K562 (cell line): ENCODE measurements around the gene SH3BP4. TPM values are rescaled to one million over a fixed set of nuclear protein-coding genes. Genes with fewer than 3 reads are reported as not detected.

Source experiments
- ATAC-seq: fragments of 200-7000 bp; cut with Tn5 transposase; 3 replicates; pipeline ENCODE4 v1.9.1; 2020; ENCODE audit warnings: moderate library complexity
- BruUV-seq: library from RNA; stranded (reverse); fragments of 400-500 nt; replicated peaks from 2 replicates; lab custom pipeline; 2021; lab: Mats Ljungman, UMichigan
- CTCF ChIA-PET: fragments of 300-600 bp; formaldehyde crosslinking; extraction: SDS; loops from one replicate; lab custom pipeline; 2021; ENCODE audit warnings: low intra/inter-chr PET ratio; lab: Yijun Ruan, JAX
- POLR2A ChIA-PET: fragments of 300-600, 350-650 bp; sonication (Branson Sonifier 250); formaldehyde crosslinking; extraction: SDS; loops from one replicate; lab custom pipeline; 2021; ENCODE audit warnings: antibody characterized with exemption, inconsistent platforms; lab: Yijun Ruan, JAX
- DNase-seq, 4 experiments: peaks; one replicate each; pipeline versions ENCODE4 v3.0.0 to v3.0.0-alpha.2; 2011 to 2018; ENCODE audit warnings: low spot score in 3 of 4, mixed read lengths in 3 of 4; ENCODE audit errors: extremely low read depth in 1 of 4
- FAIRE-seq: peaks from 2 replicates; lab custom pipeline; 2011; peaks lifted over from hg19 to GRCh38; lab: Jason Lieb, UNC
- H2AFZ ChIP-seq: 2 replicates; pipeline ENCODE4 v1.6.0; 2011; ENCODE audit warnings: low read depth, low read length, control low read depth, inconsistent platforms
- H3K27ac ChIP-seq: fragments of 200-600 bp; 3 replicates; pipeline ENCODE4 v1.8.0; 2011; ENCODE audit warnings: low read depth, mild to moderate bottlenecking, control low read depth, inconsistent platforms, low read length, moderate library complexity, mixed read lengths; ENCODE audit errors: extremely low read depth
- H3K27me3 ChIP-seq, 2 experiments: fragments of 300-600 bp in 1 of 2; 2 replicates in 1 of 2; 3 replicates in 1 of 2; pipeline versions ENCODE4 v1.6.0 to v1.8.0; 2011; ENCODE audit warnings: inconsistent platforms in 2 of 2, low read length in 2 of 2, mild to moderate bottlenecking in 1 of 2, mixed read lengths in 1 of 2, moderate library complexity in 1 of 2; ENCODE audit not compliant: control insufficient read depth in 2 of 2, insufficient read depth in 2 of 2
- H3K36me3 ChIP-seq: fragments of 300-600 bp; 3 replicates; pipeline ENCODE4 v1.8.0; 2011; ENCODE audit warnings: mild to moderate bottlenecking, low read length, inconsistent platforms; ENCODE audit not compliant: control insufficient read depth, insufficient read depth
- H3K4me1 ChIP-seq, 2 experiments: fragments of 200-600 bp in 1 of 2; replicated peaks in 1 of 2; 2 replicates in 1 of 2; 3 replicates in 1 of 2; pipeline versions ENCODE4 v1.5.1 to v1.8.0; 2011; ENCODE audit warnings: inconsistent platforms in 2 of 2, low read length in 2 of 2, mild to moderate bottlenecking in 1 of 2, mixed read lengths in 1 of 2, moderate library complexity in 1 of 2; ENCODE audit not compliant: control insufficient read depth in 2 of 2, insufficient read depth in 2 of 2
- H3K4me2 ChIP-seq: 2 replicates; pipeline ENCODE4 v1.6.1; 2011; ENCODE audit warnings: low read length, control low read depth, inconsistent platforms, mixed read lengths; ENCODE audit not compliant: insufficient read depth
- H3K4me3 ChIP-seq: fragments of 200-600 bp; sonication (generic), shearing (Covaris generic); 2 replicates; pipeline ENCODE4 v1.5.1; 2016; ENCODE audit warnings: control low read depth, inconsistent platforms
- H3K79me2 ChIP-seq: fragments of 200-600 bp; 3 replicates; pipeline ENCODE4 v1.8.0; 2011; ENCODE audit warnings: low read length, inconsistent platforms; ENCODE audit not compliant: control insufficient read depth, insufficient read depth
- H3K9ac ChIP-seq, 2 experiments: 2 replicates each; pipeline versions ENCODE4 v1.6.0 to v1.6.1; 2011; ENCODE audit warnings: low read depth in 2 of 2, low read length in 2 of 2, control low read depth in 1 of 2, inconsistent platforms in 1 of 2, mild to moderate bottlenecking in 1 of 2, mixed read lengths in 1 of 2; ENCODE audit not compliant: insufficient read depth in 1 of 2
- H3K9me1 ChIP-seq: one replicate; pipeline ENCODE4 v1.6.0; 2011; ENCODE audit warnings: inconsistent platforms, mild to moderate bottlenecking, low read length, moderate library complexity; ENCODE audit not compliant: control insufficient read depth, insufficient read depth
- H3K9me3 ChIP-seq: replicated peaks from 2 replicates; pipeline ENCODE4 v1.5.1; 2011; ENCODE audit warnings: low read depth, low read length, inconsistent platforms; ENCODE audit not compliant: control insufficient read depth, insufficient read depth
- H4K20me1 ChIP-seq: replicated peaks from 2 replicates; pipeline ENCODE4 v1.6.1; 2011; ENCODE audit warnings: low read length, inconsistent platforms, mixed read lengths; ENCODE audit not compliant: control insufficient read depth, insufficient read depth
- BCLAF1 ChIP-seq, 2 experiments: fragments of 450-650 bp in 1 of 2; IDR thresholded peaks; 2 replicates each; pipeline ENCODE4 v1.6.1; 2011 to 2017; ENCODE audit warnings: low read depth in 2 of 2, antibody characterized with exemption in 1 of 2, borderline replicate concordance in 1 of 2, low read length in 1 of 2, mild to moderate bottlenecking in 1 of 2, mixed read lengths in 1 of 2; ENCODE audit not compliant: control insufficient read depth in 1 of 2
- CHAMP1 ChIP-seq: fragments of 450-650 bp; IDR thresholded peaks from 2 replicates; pipeline ENCODE4 v1.6.1; 2016; ENCODE audit warnings: mild to moderate bottlenecking
- ETV1 ChIP-seq: fragments of 450-650 bp; conservative IDR thresholded peaks from 2 replicates; pipeline ENCODE4 v1.6.1; 2016; ENCODE audit warnings: missing genetic modification characterization, control low read depth, low read depth, missing compliant biosample characterization
- KDM1A ChIP-seq, 2 experiments: fragments of 450-650 bp; IDR thresholded peaks; 2 replicates each; pipeline ENCODE4 v1.6.1; 2016; ENCODE audit warnings: mild to moderate bottlenecking in 2 of 2
- MCM3 ChIP-seq: fragments of 450-650 bp; IDR thresholded peaks from 2 replicates; pipeline ENCODE4 v1.6.1; 2016
- MYNN ChIP-seq, 2 experiments: sonication (generic); formaldehyde crosslinking in 1 of 2; IDR thresholded peaks; 2 replicates each; pipeline versions ENCODE4 v1.5.0 to v1.6.1; 2016 to 2020; ENCODE audit warnings: antibody characterized with exemption in 1 of 2, missing genetic modification reagents in 1 of 2
- SMAD1 ChIP-seq: fragments of 150-350 bp; IDR thresholded peaks from 2 replicates; pipeline ENCODE4 v1.6.1; 2014; ENCODE audit warnings: low read length, low read depth; ENCODE audit not compliant: partially characterized antibody
- TSHZ1 ChIP-seq: fragments of 250-450 bp; sonication (Bioruptor Pico); IDR thresholded peaks from 2 replicates; pipeline ENCODE4 v1.4.0; 2020; ENCODE audit warnings: mild to moderate bottlenecking, moderate library complexity
- ZNF274 ChIP-seq: IDR thresholded peaks from 2 replicates; pipeline ENCODE4 v1.6.1; 2011; ENCODE audit warnings: low read depth, mild to moderate bottlenecking, low read length, moderate library complexity, borderline replicate concordance
- ZNF561 ChIP-seq: fragments of 450-650 bp; formaldehyde crosslinking; conservative IDR thresholded peaks from 2 replicates; pipeline ENCODE4 v1.4.0; 2020; ENCODE audit warnings: mild to moderate bottlenecking, moderate library complexity
- WGBS: fragments of 100-300 bp; shearing (Covaris generic); methylation state at CpG from one replicate; pipeline ENCODE4 v1.1.6; 2016; ENCODE audit warnings: low coverage, mixed read lengths; ENCODE audit not compliant: insufficient coverage; ENCODE audit errors: missing lambda C conversion rate; 5-methylcytosine and 5-hydroxymethylcytosine counted together
- in situ Hi-C: fragments of 300-500 bp; cut with MboI; formaldehyde crosslinking; loops from 4 replicates; pipeline ENCODE4 v1.15.0; 2018; ENCODE audit warnings: inconsistent platforms, mixed read lengths
- intact Hi-C: fragments of 100-400 bp; cut with micrococcal nuclease; formaldehyde crosslinking; loops from 2 replicates; pipeline ENCODE4 v1.14.2; 2022
- polyA plus RNA-seq, 8 experiments: library from polyadenylated mRNA; depleted of rRNA in 4 of 8; stranded (reverse) in 5 of 8; unstranded in 3 of 8; fragments of >200 nt; fragmentation: Nextera tagmentation in 2 of 8; fragmentation: Illumina TruSeq in 1 of 8; extraction: Ambion mirVana in 2 of 8; extraction: Trizol in 1 of 8; gene quantifications; 2 replicates each; pipeline versions ENCODE4 v1.2.1 to v1.2.3, GENCODE V29; 2011 to 2014; ENCODE audit warnings: inconsistent platforms in 1 of 8, missing spikeins in 1 of 8
- total RNA-seq, 7 experiments: library from RNA; depleted of rRNA in 6 of 7; stranded (reverse); fragments of >200 nt in 6 of 7; fragmentation: Illumina TruSeq in 2 of 7; extraction: Trizol in 2 of 7; gene quantifications; 2 replicates each; pipeline versions ENCODE4 v1.2.1 to v1.2.3, GENCODE V29; 2011 to 2021; ENCODE audit warnings: low replicate concordance in 1 of 7

SH3BP4 gene
- total and polyA plus RNA-seq, 9 of the 15 experiments (the other 6 are each of a cell fraction or from before 2014, with no cell fraction given), result 0.03 to 0.28 (median 0.27) TPM; not detected in 6

- Histone ChIP-seq H3K36me3 (no peaks in the 10 kb centered on the region), H3K4me1 (no peaks in the 10 kb centered on the region), H3K79me2 (no peaks in the 10 kb centered on the region), H3K27ac (no peak overlapping the region), H3K27me3 (peaks cover 2 to 42% of the 10 kb centered on the region in 2 experiments; a peak in 3 of 5 replicates), H3K9me1 (no peaks in the 10 kb centered on the region), H3K9ac (no peak overlapping the region), H4K20me1 (no peaks in the 10 kb centered on the region), H3K9me3 (no peaks in the 10 kb centered on the region), H2AFZ (no peak overlapping the region), H3K4me2 (no peak overlapping the region), H3K4me3 (no peak overlapping the region)
- TF ChIP-seq CHAMP1 (no peak), KDM1A (IDR thresholded peaks at IDR 0.05) (no peak), MCM3 (no peak), SMAD1 (no peak), ZNF561 (CRISPR knock-in tag) (no peak), BCLAF1 (IDR thresholded peaks at IDR 0.05; ENCODE audit: borderline replicate concordance in 1 of 2, control insufficient read depth in 1 of 2, low read depth in 2 of 2, low read length in 1 of 2) (no peak), ZNF274 (no peak), MYNN (IDR thresholded peaks at IDR 0.05) (no peak), MYNN (CRISPR knock-in tag; IDR thresholded peaks at IDR 0.05) (no peak), ETV1 (no peak), TSHZ1 (CRISPR knock-in tag) (no peak)
- ChIA-PET POLR2A (interaction anchor here (0.6 kb wide), 1 partner anchor 975 kb away, joined by 3 read pairs; no protein-coding TSS in a partner anchor), CTCF (no interaction called here)
- in situ Hi-C loops (no loop called here), intact Hi-C loops (no loop called here)
- DNase-seq (no peak), FAIRE-seq (no peak), ATAC-seq (no peak)
- BruUV-seq, result no TSS peak
- WGBS, result 4% methylated on average over 8 of the region's 8 CpGs
Observed at GRCh38 chr2:234973008-234973407, 21.2 kb downstream of the SH3BP4 start.
